GM20431 (cell line): ENCODE data around the gene XPNPEP1.

Source experiments
- in situ Hi-C: fragments of 300-500 bp; cut with MseI, MboI; formaldehyde crosslinking; loops from one replicate; pipeline ENCODE4 v1.15.0; 2020; ENCODE audit warnings: low sequenced_read_pairs; ENCODE audit not compliant: unreplicated experiment

XPNPEP1 gene

DNA sequence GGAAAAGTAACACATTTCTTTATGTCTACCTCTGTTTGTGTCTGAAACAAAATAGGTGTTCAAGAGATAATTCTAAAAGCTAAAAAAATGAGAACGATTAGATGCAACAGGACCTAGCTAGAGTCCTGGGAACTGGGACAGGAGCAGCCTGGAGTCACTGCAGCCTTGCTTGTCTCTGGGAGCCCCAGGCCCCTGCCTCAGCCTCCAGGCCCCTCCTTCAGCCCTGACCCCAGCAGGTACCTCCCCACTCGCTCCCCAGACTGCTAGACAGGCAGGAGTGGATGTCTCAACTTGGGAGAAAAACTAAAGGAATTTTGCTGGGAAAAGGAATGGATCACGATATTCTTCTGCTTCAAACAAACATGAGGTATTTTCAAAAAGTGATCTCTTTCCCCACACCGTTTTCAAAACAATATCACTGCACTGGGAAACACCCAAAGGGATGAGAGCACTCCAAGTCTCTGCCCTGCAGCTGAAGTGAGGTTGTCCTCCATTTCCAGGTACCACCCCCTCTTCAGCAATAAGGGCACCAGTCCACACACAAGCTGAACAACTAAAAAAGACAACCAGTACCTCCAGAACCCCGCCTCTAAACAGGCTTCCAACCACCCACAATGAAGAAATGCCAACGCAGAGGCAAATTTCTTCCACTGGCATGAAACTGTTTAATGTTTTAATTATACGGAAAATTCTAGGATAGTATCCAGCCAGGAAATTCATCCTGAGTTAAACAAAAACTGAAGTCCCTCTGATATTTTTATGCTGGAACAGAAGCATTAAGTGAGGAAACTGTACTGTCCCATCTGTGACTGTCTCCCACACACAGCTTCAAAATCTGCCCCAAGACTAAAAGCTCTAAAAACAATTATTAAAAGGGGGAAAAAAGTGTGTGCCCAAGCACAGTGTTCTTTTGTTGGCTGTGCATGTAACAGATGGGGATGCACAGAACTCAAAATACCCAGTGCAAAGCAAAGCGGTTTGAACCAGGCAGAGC is 47.2 kb downstream of the XPNPEP1 start:
- in situ Hi-C loops: no loop called here

DNA sequence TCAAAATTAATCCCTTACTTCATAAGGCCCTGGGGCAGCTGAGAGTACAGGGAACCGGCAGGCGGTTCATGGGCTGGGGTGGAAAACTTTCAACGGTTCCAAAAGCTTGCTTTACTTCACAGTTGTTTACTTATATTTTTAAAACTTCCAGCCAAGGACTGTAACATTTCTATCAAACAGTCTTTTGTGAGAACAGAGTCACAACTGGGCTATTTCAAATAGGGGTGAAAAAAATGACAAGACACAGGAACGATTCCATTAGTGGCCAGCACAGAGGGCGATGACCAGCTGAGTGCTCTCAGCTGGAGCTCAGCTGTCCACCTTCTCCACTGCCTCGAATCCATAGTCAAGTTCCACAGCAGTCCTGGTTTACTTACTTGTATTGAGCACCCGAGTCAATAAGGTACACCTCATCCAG is 48.2 kb downstream of the XPNPEP1 start:
- in situ Hi-C loops: no loop called here

DNA sequence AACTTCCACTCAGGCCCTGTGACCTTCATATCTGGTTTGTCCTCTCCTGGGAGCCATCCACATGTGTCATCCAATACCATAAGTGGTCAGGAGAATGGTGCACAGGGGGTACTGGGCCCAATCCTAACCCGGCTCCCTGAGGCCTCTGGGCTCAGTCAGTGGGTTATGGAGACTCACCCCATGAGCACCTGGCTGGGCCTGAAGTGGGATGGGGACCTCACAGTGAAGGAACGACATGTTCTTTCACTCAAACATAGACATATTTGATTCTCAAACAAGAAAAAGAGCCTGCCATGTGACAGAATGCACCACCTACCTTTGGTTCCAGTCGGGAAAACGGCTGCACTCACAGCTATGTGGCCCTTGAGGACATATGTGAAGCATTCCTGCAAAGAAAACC is 51.8 kb downstream of the XPNPEP1 start:
- in situ Hi-C loops: no loop called here

DNA sequence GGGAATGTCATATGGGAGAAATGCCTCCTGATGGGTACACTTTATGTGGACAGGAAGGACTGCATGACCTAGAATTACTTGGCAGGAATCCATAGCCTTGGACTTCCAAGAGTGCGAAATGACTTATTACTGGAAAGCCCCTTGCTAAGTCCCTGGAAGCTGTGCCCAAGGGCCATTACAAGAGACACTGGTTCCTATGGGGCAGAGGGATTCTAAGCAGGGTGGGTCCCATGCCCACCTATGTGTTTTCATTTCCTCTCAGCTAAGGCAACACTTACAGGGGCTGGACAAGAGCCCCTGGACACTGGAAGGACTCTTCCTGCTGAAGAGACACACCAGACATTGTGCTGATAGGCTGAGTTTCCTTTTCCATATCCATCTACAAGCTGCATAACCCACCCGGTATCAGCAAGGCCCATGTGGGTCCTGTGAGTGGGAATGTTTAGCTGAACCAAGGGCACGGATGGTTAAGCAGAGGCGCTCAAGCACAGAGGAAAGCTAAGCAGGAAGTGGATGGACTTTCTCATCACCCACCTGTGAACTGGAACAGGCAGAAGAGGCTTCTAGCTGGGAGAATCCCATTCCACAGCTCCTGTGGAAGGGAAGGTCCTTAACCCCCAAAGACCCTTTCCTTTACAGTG is 56.2 kb downstream of the XPNPEP1 start:
- in situ Hi-C loops: no loop called here

DNA sequence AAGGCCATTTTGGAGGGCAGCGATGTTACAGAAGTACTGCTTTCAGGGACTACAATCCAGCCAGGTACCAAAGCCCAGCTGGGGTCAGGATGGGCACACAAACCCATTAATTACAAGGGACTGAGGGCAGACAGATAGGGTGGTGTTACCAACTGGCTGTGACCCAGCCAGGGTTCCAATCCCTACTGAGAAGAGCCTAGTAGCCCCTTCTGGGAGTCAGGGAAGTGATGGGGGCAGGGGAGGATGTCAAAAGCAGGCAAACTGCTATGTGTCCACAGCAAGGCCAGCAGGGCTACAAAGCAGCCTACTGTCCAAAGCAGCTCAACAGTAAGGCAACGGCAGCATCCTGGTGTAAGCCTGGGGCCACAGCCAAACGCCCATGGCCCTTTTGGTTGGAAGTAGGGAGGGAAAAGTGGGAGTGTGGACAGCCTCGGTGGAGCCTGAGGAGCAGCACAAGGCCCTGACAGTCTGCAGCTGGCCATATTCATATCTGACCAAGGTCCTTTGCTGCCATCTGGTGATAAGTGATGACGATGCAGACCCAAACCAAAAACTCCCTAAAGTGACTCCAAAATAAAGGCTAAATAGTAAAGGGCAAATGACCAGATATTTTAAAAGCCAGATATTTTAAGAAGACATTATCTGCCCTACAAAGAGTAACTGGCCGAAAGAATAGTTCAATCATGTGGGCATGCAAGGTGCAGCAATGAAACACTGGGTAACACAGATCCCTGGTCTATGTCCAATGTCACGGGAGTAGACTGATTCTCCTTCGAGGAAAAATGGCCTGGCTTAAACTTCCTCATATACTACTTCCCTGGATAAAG is 56.9 kb downstream of the XPNPEP1 start:
- in situ Hi-C loops: no loop called here

DNA sequence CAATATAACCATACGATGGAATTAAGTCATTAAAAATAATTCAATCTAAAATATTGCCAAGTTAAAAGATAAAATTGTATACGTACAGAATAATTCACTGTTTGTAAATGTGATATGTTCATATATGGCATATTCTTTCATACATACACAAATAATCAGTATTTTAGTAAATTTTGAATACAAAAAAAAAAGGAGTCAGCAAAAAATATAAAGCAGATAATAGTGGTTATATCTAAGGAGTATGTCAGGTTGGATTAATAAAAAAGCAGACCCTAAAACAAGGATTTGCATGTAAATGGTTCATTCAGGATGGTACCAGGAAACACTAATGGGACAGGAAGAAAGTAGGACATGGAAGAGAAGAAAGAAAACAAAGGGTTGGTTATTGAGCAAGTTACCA is 59.5 kb downstream of the XPNPEP1 start:
- in situ Hi-C loops: no loop called here

DNA sequence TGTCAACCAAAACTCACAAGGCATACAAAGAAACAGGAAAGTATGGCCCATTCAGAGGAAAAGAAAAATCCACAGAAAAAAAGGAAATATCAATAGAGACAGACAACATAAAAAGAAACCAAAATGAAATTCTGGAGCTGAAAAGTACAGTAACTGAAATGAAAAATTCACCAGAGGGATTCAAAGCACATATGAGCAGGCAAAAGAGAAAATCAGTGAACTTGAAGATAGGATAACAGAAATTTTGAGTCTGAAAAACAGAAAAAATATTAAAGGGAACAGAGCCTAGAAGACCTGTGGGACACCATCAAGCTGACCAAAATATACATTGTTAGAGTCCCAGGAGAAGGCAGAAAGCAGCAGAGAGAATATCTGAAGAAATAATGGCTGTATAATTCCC is 60.6 kb downstream of the XPNPEP1 start:
- in situ Hi-C loops: no loop called here

DNA sequence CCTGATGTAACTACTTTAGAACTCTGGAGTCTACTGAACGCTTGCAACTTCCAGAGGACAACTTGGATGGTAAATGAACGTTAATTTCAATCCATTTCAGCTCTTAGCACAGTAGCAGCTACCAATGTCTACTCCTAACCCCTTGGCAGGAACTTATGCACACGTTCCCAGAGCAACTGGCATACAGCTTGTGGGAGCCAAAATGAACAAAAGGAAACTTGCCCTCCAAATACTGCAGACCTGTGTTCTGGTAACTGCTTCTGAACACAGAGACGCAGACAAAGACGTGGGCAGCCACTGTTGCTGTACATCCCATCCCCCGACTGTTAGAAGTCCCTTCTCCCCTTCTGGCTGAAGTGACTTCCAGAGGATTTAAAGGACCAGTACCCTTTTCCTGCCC is 61.3 kb downstream of the XPNPEP1 start:
- in situ Hi-C loops: no loop called here

DNA sequence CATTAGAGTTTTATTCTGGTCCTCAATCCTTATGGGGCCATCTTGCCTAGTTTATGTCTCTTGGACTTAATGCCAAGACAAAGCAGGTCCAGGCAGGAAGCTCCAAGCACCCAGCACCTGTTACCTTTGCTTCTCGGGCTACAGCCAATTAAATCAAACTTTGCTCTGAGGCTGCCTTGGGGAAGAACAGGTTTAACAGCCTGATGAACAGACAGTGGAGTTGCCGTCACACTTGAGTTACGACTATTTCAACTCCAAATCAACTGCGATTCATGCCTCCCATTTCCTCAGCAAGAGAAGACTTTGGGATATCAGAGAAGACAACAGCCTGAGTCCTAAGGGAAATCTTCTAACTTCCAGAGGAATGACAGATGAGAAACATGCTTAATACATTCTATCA is 62.2 kb downstream of the XPNPEP1 start:
- in situ Hi-C loops: no loop called here

DNA sequence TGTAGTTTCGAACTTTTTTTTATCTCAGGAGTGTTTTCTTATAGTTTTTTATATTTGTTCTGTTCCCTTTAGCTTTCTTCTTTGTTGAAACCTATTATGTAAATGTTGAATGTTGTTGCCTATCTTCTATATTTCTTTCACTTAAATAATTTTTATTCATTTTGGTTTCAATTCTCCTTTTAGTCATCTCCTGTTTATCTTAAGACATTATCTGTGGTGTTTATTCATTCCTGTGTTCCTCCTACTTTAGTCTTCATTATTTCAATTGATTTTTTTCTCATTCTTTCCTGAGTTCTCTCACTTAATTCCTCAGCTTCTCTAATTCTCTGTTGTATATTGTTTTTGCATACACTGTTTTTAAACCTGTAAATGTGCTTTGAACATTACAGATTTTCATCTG is 64.1 kb downstream of the XPNPEP1 start:
- in situ Hi-C loops: no loop called here

DNA sequence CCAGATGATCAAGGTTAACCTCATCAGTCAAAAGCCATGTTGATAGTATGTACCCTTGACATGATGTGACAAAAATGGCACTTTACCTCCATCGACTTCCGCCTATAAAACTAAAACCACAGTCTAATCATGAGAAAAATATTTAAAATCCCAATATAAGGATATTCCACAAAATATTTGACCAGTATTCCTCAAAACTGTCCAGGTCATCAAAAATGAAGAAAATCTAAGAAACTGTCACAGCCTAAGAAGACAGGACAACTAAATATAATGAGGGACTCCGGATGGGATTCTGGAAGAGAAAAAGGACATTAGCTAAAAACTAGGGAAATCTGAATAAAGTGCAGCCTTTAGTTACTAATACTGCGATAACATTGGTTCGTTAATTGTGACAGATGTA is 67.6 kb downstream of the XPNPEP1 start:
- in situ Hi-C loops: no loop called here

DNA sequence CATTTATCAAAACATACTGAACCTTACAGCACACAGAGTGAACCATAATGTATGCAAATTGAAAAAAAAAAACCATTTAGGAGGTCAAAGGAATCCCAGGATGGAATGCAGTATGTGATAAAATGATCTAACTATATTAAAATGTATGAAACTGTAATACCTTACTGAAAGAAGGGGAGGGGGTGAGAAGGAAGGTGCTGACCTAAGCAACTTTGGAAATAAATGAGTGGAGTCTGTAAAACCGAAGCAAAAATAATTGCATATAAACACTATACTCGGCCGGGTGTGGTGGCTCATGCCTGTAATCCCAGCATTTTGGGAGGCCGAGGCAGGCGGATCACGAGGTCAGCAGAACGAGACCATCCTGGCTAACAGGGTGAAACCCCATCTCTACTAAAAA is 69.4 kb downstream of the XPNPEP1 start:
- in situ Hi-C loops: no loop called here

DNA sequence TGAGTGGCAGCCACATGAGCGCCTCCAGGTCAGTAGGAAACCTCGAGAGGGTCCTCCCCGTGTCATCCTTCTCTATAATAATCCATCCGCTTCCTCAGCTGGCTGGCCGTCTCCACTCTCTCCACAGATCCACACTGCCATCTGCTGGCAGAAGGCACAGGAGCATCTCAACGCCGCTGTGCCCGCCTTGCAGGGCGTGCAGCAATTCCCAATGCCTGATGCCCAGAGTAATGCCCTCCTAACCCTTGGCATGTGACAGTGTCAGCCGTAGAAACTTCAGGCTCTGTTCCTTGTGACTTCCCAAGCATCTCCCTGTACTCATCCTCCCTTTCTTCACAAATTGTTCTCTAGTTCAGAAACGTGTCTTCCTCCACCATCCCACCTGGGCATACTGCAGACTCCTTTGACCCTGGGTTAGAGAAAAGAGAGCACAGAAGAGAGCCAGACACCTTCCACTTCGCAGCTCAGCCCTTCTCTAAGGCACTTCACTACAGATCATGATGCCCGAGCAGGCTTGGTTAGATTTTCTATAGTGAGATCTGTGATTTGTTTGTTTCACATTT is 70.8 kb downstream of the XPNPEP1 start:
- in situ Hi-C loops: no loop called here

DNA sequence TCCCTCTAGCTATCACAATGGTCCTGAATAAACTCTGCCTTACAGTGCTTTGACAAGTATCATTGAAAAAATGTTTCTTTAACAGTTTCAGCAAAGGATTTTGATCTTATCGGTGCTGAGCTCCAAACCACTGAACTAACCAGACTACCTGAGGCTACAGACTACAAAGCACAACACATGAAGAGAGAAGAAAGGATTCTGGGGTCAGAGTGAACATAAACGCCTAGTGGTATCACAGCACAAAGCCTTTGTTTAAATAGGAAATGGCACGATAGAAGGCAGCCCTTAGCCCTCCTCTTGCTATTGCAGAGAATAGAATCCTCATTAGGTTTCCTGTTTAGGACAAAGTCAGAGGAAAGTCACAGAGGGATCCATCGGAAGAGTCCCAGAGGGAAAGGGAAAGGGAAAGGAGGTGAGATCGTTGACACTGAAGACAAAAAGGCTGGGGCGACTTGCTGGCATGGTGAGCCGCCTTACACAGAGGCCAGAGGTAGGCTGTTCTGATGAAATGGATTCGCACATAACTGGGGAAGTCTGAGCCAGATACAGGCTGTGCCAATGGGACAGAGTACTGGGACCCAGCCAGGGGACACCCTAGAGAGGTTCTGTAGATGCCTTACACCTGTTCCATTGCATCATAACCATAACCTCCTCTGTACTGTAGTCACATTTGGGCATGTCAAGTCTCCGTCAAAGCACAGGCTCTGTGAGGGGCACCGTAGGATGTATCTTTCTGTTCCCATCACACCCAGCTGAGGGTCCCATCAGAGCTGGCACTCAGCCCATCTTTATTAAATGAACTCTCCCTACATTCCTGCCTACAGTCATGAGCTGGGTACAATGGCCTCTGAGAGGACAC is 71.5 kb downstream of the XPNPEP1 start:
- in situ Hi-C loops: no loop called here

DNA sequence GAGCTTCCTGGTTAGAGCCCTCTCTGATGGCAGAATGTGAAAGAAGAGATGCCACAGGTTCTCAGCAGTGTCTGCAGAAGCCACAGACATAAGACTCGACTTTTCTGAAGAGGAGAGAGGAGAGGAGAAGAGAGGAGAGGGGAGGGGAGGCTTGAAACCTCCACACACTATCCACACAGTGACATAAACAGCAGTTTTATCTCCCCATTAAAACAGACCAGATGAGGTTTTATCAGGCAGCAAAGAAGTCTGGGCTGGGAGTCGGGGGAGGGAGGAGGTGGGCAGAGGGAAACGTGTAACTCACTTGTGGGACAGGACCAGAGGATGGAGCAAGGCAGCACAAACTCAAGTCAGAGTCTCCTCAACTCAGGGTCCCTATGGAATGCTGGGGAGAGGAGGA is 76.5 kb downstream of the XPNPEP1 start:
- in situ Hi-C loops: no loop called here

DNA sequence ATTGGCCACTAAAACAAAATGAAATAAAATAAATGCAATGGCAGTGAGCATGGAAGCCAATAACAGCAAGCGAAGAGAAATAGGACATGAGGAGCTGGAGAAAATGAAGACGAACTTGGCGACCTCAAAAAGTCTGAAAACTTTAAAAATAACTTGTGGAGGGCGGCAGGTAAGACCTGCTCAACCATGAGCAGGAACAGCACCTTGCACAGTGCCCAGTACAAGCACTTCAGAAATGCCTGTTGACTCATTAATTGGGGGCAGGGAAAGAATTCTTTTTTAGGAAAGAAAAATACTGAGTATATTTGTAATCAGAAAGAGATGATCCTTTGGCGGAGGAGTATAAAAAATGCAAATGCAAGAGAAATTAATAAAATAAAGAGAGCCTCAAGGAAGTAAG is 78.0 kb downstream of the XPNPEP1 start:
- in situ Hi-C loops: no loop called here

DNA sequence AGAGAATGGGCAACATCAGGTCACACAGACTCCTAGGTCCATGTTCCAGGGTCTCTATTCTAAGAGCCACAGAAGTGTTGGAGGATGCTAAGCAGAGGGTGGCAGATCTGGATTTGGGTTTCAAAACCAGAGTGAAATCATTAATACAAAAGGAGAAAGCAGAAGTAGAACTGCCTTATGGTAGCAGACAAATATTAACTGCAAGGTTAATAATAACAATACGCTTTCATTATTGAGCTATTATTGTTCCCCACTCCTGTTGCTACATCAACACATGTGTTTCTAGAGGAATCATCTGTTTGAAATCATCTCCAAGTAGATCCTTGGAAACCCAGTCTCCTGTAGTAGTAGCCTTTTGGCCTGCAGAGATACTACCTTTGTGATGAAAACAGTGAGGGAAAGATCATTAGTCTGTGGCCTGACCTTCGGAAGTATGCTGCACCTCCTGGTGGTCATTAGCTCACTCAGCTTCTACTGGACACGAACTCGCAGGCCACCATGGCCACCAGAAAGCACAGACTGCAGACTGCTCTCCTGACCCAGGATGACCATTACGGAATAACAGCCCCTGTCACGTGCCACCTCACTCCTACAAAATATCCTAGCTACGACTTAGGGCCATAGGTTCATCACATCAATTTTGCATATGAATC is 84.6 kb downstream of the XPNPEP1 start:
- in situ Hi-C loops: no loop called here

DNA sequence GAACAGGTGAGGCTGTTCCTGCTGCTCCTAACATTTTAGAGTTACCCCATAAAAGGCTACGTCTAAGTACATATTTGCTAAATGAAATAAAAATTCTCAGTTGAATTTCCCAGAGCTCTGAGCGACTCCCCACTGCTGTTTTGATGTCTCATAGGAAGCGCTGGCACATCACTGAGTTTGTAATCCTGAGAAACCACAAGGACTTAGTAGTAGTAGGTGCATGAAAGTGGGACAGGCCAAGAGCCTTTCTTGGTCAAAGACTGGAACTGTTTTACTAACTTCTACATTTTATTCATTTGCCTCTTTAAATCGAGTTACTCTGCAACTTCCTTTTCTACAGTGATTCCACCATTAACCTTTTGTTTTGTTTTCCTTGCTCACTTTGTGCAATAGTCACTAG is 85.9 kb downstream of the XPNPEP1 start:
- in situ Hi-C loops: no loop called here

DNA sequence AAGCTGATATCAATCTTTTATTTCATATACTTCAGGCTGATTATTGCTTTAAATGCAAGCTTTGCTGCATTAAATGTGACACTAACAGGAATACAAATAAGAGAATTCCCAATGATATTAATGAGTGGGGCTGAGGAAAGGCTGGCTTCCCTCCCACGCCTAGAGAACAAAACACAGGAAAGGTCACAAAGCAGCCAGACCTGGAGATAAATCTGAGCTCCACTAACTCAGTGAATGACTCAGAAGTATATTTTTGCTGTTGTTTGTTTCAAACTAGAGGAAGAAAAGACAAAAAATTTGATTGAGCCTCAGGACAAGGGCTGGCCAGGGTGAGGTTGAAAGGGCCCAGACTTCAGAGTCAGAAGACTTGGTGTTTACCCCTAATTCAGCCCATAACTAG is 88.1 kb downstream of the XPNPEP1 start:
- in situ Hi-C loops: no loop called here
